ENCODE measurements around the gene PLCB1. TPM values are rescaled to one million over a fixed set of nuclear protein-coding genes. Genes with fewer than 3 reads are reported as not detected.
"Not testable (repeated sequence)": the region's sequence is repeated elsewhere in the genome, so short reads cannot be mapped to it uniquely, and the experiment has no call there.

The PLCB1 gene
- total and polyA plus RNA-seq, 4 donors = 1.6 to 43.8 (median 6.1) TPM

- TF ChIP-seq CTCF (IDR thresholded peaks at IDR 0.05; ENCODE audit: control extremely low read depth, extremely low read depth) = no peak
- 48 to 67% methylated on average over 2 of the region's 2 CpGs for WGBS, 2 donors
Observed at GRCh38 chr20:8434326-8434876, 302.3 kb downstream of the PLCB1 start.

DNA sequence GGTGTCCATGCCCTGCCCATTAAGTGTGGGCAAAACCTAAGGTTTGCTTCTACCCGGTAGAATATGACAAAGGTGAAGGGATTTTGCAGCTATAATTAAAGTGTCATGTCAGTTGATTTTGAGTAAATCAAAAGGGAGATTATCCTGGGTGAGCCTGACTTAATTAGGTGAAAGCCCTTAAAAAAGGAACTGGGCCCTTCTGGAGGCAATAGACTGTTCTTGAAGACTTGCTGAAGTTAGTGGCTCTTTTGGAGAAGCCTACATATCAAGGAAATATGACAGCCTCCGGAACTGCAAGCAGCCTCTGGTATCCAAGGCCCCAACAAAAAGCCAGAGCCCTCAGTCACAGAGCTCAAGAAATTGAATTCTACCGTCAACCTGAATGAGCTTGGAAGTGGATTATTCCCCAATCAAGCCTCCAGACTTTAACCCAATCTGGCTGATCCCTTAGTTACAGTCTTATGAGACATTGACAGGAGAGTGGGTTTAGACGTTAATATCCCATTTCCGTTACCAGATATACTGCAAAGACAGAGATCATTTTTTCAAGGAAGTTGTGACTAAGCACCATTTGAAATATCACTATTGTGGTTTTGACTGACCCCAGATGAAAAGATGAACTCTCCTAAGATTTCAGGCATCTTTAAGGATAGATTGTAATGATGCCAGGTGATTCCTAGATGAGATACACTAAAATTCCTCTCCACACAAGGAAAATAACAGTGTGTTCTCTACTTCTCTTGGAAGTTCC, 303.4 kb downstream of the PLCB1 start:
- no peak overlapping the region for H3K9ac ChIP-seq (ENCODE audit: insufficient read depth in 1 of 2, low read length in 2 of 2)
- H3K27ac ChIP-seq (ENCODE audit: low read depth in 1 of 2, low read length in 1 of 2) = no peak overlapping the region

More at GRCh38 chr20:8434326-8434876, 302.3 kb downstream of the PLCB1 start:
- Histone ChIP-seq H3K9ac (ENCODE audit: insufficient read depth in 1 of 2, low read length in 2 of 2) (no peak overlapping the region), H3K4me1 (ENCODE audit: control insufficient read depth in 5 of 5, insufficient read depth in 5 of 5, low read length in 5 of 5) (peaks cover 0 to 4% (median 0%) of the 10 kb centered on the region in 5 donors), H3K36me3 (ENCODE audit: control insufficient read depth in 4 of 4, insufficient read depth in 4 of 4, low read length in 4 of 4) (no peaks in the 10 kb centered on the region), H3K9me3 (ENCODE audit: control insufficient read depth in 4 of 4, insufficient read depth in 3 of 4, low read length in 3 of 4) (no peaks in the 10 kb centered on the region), H3K27me3 (ENCODE audit: control insufficient read depth in 3 of 3, insufficient read depth in 3 of 3, low read length in 2 of 3) (no peaks in the 10 kb centered on the region), H3K27ac (ENCODE audit: low read depth in 1 of 2, low read length in 1 of 2) (no peak overlapping the region), H3K4me3 (no peak overlapping the region)
- ATAC-seq (ENCODE audit: insufficient read depth, low FRiP score) (peak; percentile 27), DNase-seq (no peak)

DNA sequence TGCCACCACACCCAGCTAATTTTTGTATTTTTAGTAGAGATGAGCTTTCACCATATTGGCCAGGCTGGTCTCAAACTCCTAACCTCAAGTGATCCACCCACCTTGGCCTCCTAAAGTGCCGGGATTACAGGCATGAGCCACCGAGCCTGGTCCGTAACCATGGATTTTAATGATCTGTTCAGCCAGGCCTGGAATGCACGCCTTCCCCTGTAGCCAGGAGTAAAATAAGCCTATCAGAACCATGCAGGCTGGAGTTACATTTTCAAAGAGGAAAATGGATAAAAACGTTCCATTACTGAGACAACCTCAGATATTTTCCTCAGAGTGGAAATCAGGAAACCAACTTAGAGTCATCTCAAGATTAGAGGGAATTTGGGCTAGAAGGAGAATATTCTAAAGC, 304.9 kb downstream of the PLCB1 start:
- ATAC-seq (ENCODE audit: insufficient read depth, low FRiP score); H3K27me3 ChIP-seq (ENCODE audit: control insufficient read depth in 3 of 3, insufficient read depth in 3 of 3, low read length in 2 of 3); H3K36me3 ChIP-seq (ENCODE audit: control insufficient read depth in 4 of 4, insufficient read depth in 4 of 4, low read length in 4 of 4); H3K9ac ChIP-seq (ENCODE audit: insufficient read depth in 1 of 2, low read length in 2 of 2); DNase-seq; H3K27ac ChIP-seq (ENCODE audit: low read depth in 1 of 2, low read length in 1 of 2); H3K4me3 ChIP-seq; H3K4me1 ChIP-seq (ENCODE audit: control insufficient read depth in 5 of 5, insufficient read depth in 5 of 5, low read length in 5 of 5); H3K9me3 ChIP-seq (ENCODE audit: control insufficient read depth in 4 of 4, insufficient read depth in 3 of 4, low read length in 3 of 4): not testable (repeated sequence)
- 91 to 98% methylated on average over 5 of the region's 5 CpGs for WGBS, 2 donors

More for the DNA sequence above, 303.4 kb downstream of the PLCB1 start:
- TF ChIP-seq CTCF (IDR thresholded peaks at IDR 0.05; ENCODE audit: control extremely low read depth, extremely low read depth) = no peak
- H3K9me3 ChIP-seq (ENCODE audit: control insufficient read depth in 4 of 4, insufficient read depth in 3 of 4, low read length in 3 of 4) = no peaks in the 10 kb centered on the region
- DNase-seq (no peak), ATAC-seq (ENCODE audit: insufficient read depth, low FRiP score) (no peak)
- no peaks in the 10 kb centered on the region for H3K27me3 ChIP-seq (ENCODE audit: control insufficient read depth in 3 of 3, insufficient read depth in 3 of 3, low read length in 2 of 3)
- 32 to 81% methylated on average over 5 of the region's 5 CpGs for WGBS, 2 donors
- no peak overlapping the region for H3K4me3 ChIP-seq
- no peaks in the 10 kb centered on the region for H3K36me3 ChIP-seq (ENCODE audit: control insufficient read depth in 4 of 4, insufficient read depth in 4 of 4, low read length in 4 of 4)
- peaks cover 0 to 4% (median 0%) of the 10 kb centered on the region in 5 donors for H3K4me1 ChIP-seq (ENCODE audit: control insufficient read depth in 5 of 5, insufficient read depth in 5 of 5, low read length in 5 of 5)

DNA sequence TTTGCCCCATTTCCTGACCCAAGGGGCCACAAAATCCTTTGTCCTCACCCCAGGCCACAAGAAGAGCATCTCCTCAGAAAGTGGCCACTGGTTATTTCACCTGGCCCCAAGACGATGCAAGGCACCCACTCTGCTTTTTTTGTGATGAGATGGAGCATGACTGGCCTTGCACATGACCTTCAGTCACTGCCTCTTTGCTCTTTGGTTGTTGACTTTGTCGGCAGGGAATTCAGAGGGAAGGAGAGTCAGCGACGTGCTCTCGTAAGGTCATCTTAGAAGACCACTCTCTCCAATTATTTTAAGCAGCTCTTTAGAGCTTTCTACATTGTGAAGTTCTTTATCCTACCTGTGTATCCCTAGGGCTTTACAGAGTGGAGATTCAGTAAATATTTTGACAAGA, 306.7 kb downstream of the PLCB1 start:
- 80 to 88% methylated on average over 5 of the region's 5 CpGs for WGBS, 2 donors
- no peaks in the 10 kb centered on the region for H3K36me3 ChIP-seq (ENCODE audit: control insufficient read depth in 4 of 4, insufficient read depth in 4 of 4, low read length in 4 of 4)
- H3K4me1 ChIP-seq (ENCODE audit: control insufficient read depth in 5 of 5, insufficient read depth in 5 of 5, low read length in 5 of 5) = no peaks in the 10 kb centered on the region

More for the DNA sequence above, 306.7 kb downstream of the PLCB1 start:
- DNase-seq (no peak), ATAC-seq (ENCODE audit: insufficient read depth, low FRiP score) (no peak)
- Histone ChIP-seq H3K27ac (ENCODE audit: low read depth in 1 of 2, low read length in 1 of 2) (no peak overlapping the region), H3K27me3 (ENCODE audit: control insufficient read depth in 3 of 3, insufficient read depth in 3 of 3, low read length in 2 of 3) (no peaks in the 10 kb centered on the region), H3K9ac (ENCODE audit: insufficient read depth in 1 of 2, low read length in 2 of 2) (no peak overlapping the region), H3K9me3 (ENCODE audit: control insufficient read depth in 4 of 4, insufficient read depth in 3 of 4, low read length in 3 of 4) (no peaks in the 10 kb centered on the region), H3K4me3 (no peak overlapping the region)
- TF ChIP-seq CTCF (IDR thresholded peaks at IDR 0.05; ENCODE audit: control extremely low read depth, extremely low read depth) = no peak
